Esophagus muscularis mucosa (tissue), 4 donors: ENCODE results near the gene PCSK6. TPM values are rescaled to one million over a fixed set of nuclear protein-coding genes. Genes with fewer than 3 reads are reported as not detected.

Experiments
- DNase-seq: peaks from one replicate; pipeline ENCODE4 v3.0.0-alpha.2; 2017; ENCODE audit errors: extremely low spot score
- H3K27ac ChIP-seq, 4 donors: fragments of 200-600 bp; sonication (generic); replicated peaks in 1 of 4; 1 replicate in 3 of 4; 2 replicates in 1 of 4; pipeline ENCODE4 v1.5.1; 2016 to 2019; ENCODE audit warnings: mild to moderate bottlenecking in 1 of 4
- H3K27me3 ChIP-seq, 4 donors: fragments of 200-600 bp; sonication (generic); one replicate each; pipeline versions ENCODE4 v1.5.1 to v1.6.0; 2016 to 2019
- H3K36me3 ChIP-seq, 4 donors: fragments of 200-600 bp; sonication (generic); one replicate each; pipeline ENCODE4 v1.5.1; 2016 to 2019
- H3K4me1 ChIP-seq, 4 donors: fragments of 200-600 bp; sonication (generic); one replicate each; pipeline ENCODE4 v1.5.1; 2016 to 2019
- H3K4me3 ChIP-seq, 4 donors: fragments of 200-600 bp; sonication (generic); 1 replicate in 2 of 4; 2 replicates in 2 of 4; pipeline ENCODE4 v1.5.1; 2016 to 2019; ENCODE audit warnings: mild to moderate bottlenecking in 4 of 4, moderate library complexity in 1 of 4
- H3K9me3 ChIP-seq, 4 donors: fragments of 200-600 bp; sonication (generic); 1 replicate in 3 of 4; 2 replicates in 1 of 4; pipeline ENCODE4 v1.5.1; 2016 to 2019
- CTCF ChIP-seq, 3 experiments: fragments of 200-600 bp in 2 of 3; fragments of 450-650 bp in 1 of 3; sonication (generic) in 2 of 3; IDR thresholded peaks; one replicate each; pipeline ENCODE4 v1.5.1; 2017 to 2019; ENCODE audit warnings: antibody characterized with exemption in 3 of 3, mild to moderate bottlenecking in 2 of 3, moderate library complexity in 1 of 3
- EP300 ChIP-seq: sonication (generic); formaldehyde crosslinking; IDR thresholded peaks from one replicate; pipeline ENCODE4 v1.6.1; 2017; ENCODE audit warnings: antibody characterized with exemption
- POLR2A ChIP-seq: fragments of 450-650 bp; IDR thresholded peaks from one replicate; pipeline ENCODE4 v1.6.1; 2017; ENCODE audit warnings: antibody characterized with exemption, moderate library complexity, mild to moderate bottlenecking, low read depth
- POLR2AphosphoS5 ChIP-seq, 2 donors: sonication (generic); formaldehyde crosslinking; IDR thresholded peaks; one replicate each; pipeline ENCODE4 v1.6.1; 2017; ENCODE audit warnings: antibody characterized with exemption in 2 of 2
- WGBS: methylation state at CpG from one replicate; pipeline ENCODE4 v1.1.5; 2018; 5-methylcytosine and 5-hydroxymethylcytosine counted together
- intact Hi-C: fragments of 100-400 bp; cut with DNase I; formaldehyde crosslinking; loops from one replicate; pipeline ENCODE4 v1.15.1; 2023
- total RNA-seq, 4 donors: library from RNA; depleted of rRNA; stranded (reverse); fragments of >200 nt; gene quantifications; one replicate each; pipeline versions ENCODE4 v1.1.0 to v1.2.1, GENCODE V29; 2016

PCSK6 gene
- total RNA-seq, 4 donors from 2014 or later: 13.6 to 24.1 (median 15.3) TPM

- Histone ChIP-seq H3K27ac (no peak overlapping the region), H3K36me3 (peaks cover 0 to 11% (median 0%) of the 10 kb centered on the region in 4 donors), H3K9me3 (peaks cover 0 to 8% (median 0%) of the 10 kb centered on the region in 4 donors), H3K4me3 (no peak overlapping the region), H3K4me1 (peaks cover 0 to 7% (median 0%) of the 10 kb centered on the region in 4 donors), H3K27me3 (peaks cover 0 to 7% (median 0%) of the 10 kb centered on the region in 4 donors)
- intact Hi-C loops: no loop called here
- 86% methylated on average over 8 of the region's 8 CpGs for WGBS
- DNase-seq: no peak
- no peak for TF ChIP-seq CTCF (IDR thresholded peaks at IDR 0.05)
These were observed 126.4 kb downstream of the PCSK6 start for GRCh38 chr15:101362986-101363566.

- Histone ChIP-seq H3K36me3 (peaks cover 0 to 11% (median 0%) of the 10 kb centered on the region in 4 donors), H3K27me3 (peaks cover 0 to 7% (median 0%) of the 10 kb centered on the region in 4 donors), H3K27ac (no peak overlapping the region), H3K4me1 (peaks cover 0 to 13% (median 0%) of the 10 kb centered on the region in 4 donors), H3K9me3 (peaks cover 0 to 8% (median 0%) of the 10 kb centered on the region in 4 donors), H3K4me3 (no peak overlapping the region)
- TF ChIP-seq EP300: no peak
- TF ChIP-seq POLR2AphosphoS5 (IDR thresholded peaks at IDR 0.05): no peak
- TF ChIP-seq POLR2A: no peak
- TF ChIP-seq CTCF (IDR thresholded peaks at IDR 0.05): no peak
- 98% methylated on average over 7 of the region's 10 CpGs for WGBS
- intact Hi-C loops: no loop called here
- DNase-seq: no peak
These were observed 127.1 kb downstream of the PCSK6 start for GRCh38 chr15:101362359-101362758.

GRCh38 chr15:101361418-101361817, 128.1 kb downstream of the PCSK6 start:
- intact Hi-C loops: no loop called here
- no peak overlapping the region for H3K27ac ChIP-seq
- TF ChIP-seq POLR2A: no peak
- no peak for TF ChIP-seq POLR2AphosphoS5 (IDR thresholded peaks at IDR 0.05)
- no peak for TF ChIP-seq CTCF (IDR thresholded peaks at IDR 0.05)
- no peak for TF ChIP-seq EP300
- H3K36me3 ChIP-seq: peaks cover 0 to 11% (median 0%) of the 10 kb centered on the region in 4 donors
- no peak overlapping the region for H3K4me3 ChIP-seq
- DNase-seq: no peak
- H3K4me1 ChIP-seq: peaks cover 0 to 13% (median 0%) of the 10 kb centered on the region in 4 donors
- H3K9me3 ChIP-seq: peaks cover 0 to 8% (median 0%) of the 10 kb centered on the region in 4 donors
- 83% methylated on average over 4 of the region's 4 CpGs for WGBS
- H3K27me3 ChIP-seq: peaks cover 0 to 7% (median 0%) of the 10 kb centered on the region in 4 donors

GRCh38 chr15:101359365-101359947, 130.1 kb downstream of the PCSK6 start:
- WGBS: 55% methylated on average over 6 of the region's 9 CpGs
- no peak for TF ChIP-seq POLR2A
- no peak for TF ChIP-seq EP300
- TF ChIP-seq CTCF (IDR thresholded peaks at IDR 0.05): no peak
- TF ChIP-seq POLR2AphosphoS5 (IDR thresholded peaks at IDR 0.05): no peak

More at GRCh38 chr15:101359365-101359947, 130.1 kb downstream of the PCSK6 start:
- intact Hi-C loops: no loop called here
- Histone ChIP-seq H3K27ac (no peak overlapping the region), H3K4me1 (peaks cover 0 to 13% (median 0%) of the 10 kb centered on the region in 4 donors), H3K9me3 (no peaks in the 10 kb centered on the region), H3K27me3 (peaks cover 0 to 7% (median 0%) of the 10 kb centered on the region in 4 donors), H3K4me3 (no peak overlapping the region), H3K36me3 (peaks cover 0 to 6% (median 0%) of the 10 kb centered on the region in 4 donors)
- no peak for DNase-seq
